Stimulated activated CD4-positive, alpha-beta T cell treated with anti-CD3 and anti-CD28 coated beads, Interleukin-12 subunit alpha, Interleukin-12 subunit beta, amount 100 ng/mL, for 24 hours (primary cell): ENCODE results near the gene TNIP3.
A peak's percentile ranks its signal among the peaks of the same experiment; 100 is the strongest.
"Not testable (repeated sequence)": the region's sequence is repeated elsewhere in the genome, so short reads cannot be mapped to it uniquely, and the experiment has no call there.

Experiments used
- DNase-seq, 2 experiments: peaks; one replicate each; pipeline ENCODE4 v3.0.0-alpha.2; 2020; ENCODE audit warnings: low read depth in 2 of 2

The TNIP3 gene

GRCh38 chr4:121164291-121164690 is at the start of gene TNIP3:
TSS of gene TNIP3 (minus strand) at chr4:121164321. CDS start at chr4:121164125, 196 bp downstream.
- DNase-seq, result no peak

GRCh38 chr4:121212806-121213205 is 48.7 kb upstream of the TNIP3 start:
- DNase-seq, result no peak

DNA sequence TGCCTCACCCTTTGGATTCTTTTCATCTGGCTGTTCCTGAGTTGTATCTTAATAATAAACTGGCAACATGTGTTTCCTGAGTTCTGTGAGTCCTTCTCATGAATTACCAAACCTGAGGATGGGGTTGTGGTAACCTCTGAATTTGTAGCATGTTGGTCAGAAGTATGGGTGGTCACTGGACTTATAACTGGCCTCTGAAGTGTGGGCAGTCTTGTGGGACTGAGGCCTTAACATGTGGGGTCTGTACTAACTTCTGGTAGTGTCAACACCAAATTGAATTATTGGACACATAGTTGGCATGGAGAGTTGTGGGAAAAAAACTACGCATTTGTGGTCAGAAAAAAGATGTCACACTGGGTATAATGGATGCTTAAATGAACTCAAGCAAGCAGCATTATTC is 45.0 kb upstream of the TNIP3 start:
- DNase-seq, result no peak

- DNase-seq, result no peak
Observed at GRCh38 chr4:121208244-121209007, 44.3 kb upstream of the TNIP3 start.

DNA sequence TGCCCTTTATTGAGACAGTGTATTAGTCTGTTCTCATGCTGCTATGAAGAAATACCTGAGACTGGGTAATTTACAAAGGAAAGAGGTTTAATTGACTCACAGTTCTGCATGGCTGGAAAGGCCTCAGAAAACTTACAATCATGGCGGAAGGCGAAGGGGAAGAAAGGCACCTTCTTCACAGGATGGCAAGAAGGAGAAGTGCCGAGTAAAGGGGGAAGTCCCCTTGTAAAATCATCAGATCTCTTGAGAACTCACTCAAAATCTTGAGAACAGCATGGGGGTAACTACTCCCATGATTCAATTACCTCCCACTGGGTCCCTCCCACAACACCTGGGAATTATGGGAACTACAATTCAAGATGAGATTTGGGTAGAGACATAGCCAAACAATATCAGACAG is 41.7 kb upstream of the TNIP3 start:
- DNase-seq, result not testable (repeated sequence)

DNA sequence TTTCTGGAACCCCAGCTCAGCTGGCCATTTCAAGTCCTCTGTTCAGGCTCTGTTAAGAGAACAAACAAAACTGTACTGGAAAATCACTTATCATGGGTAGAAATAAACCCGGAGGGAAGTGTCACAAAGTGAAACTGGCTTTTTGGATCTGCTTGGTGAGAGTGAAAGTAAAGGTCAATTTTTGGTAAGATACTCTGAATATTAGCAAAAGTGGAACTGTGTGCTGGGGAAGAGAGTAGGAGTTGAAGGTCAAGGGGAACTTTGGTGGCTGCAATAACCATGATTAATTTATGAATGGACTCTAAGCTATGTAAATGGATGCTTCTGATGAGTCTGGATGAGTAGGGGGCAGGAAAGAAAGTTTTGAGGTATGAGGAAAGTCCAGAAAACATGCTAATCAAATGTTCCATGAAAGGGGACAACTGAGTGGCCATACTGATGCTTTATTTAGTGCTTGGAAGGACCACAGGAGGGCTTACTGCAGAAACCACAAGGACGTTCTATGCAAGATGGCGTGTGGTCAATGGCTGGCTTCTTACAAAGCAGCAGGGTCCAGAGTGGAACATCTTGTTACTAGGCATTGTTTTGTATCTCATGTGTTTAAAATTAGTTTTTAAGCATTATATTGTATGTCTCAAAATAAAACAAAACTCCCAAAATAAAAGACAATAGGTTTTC is 36.8 kb upstream of the TNIP3 start:
- DNase-seq, result no peak

GRCh38 chr4:121199742-121200561 is 35.8 kb upstream of the TNIP3 start:
- DNase-seq, result no peak

DNA sequence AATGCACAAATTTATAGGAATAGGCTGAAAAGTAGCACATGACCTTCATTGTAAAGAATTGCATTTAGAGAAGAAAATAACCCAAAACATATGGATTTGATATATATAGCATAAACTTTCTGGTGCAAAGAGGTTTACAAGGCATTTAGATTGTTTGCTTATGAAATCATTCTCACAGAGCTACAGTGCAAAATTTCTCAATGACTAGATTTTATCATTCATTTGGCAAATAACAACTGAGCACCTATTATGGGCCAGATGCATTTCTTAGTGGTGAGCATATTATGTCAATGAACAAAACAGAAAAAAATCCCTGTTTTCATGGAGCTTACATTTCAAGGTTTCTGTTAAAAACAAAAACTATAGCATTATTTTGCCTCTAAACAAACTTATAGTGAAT is 34.1 kb upstream of the TNIP3 start:
- DNase-seq, result no peak

GRCh38 chr4:121195649-121196048 is 31.5 kb upstream of the TNIP3 start:
- no peak for DNase-seq

DNA sequence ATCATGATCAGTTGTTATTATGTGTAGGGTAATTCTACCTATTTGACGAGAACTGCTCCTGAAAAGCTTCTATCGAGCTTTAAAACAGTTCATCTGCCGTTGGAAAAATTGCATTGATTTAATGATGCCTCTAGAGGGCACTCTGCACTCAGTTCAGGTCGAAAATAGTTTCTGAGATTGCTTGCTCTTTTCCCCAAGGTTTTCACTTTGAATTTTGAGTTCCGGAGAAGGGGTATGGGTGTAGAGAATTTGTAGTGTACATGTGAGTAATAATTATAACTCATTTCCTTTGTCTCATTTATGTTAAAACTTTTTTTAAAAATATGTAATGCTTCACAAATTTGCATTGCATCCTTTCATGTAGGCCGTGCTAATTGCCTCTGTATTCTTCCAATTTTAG is 28.4 kb upstream of the TNIP3 start:
- DNase-seq, result no peak

GRCh38 chr4:121192013-121192412 is 27.9 kb upstream of the TNIP3 start:
- DNase-seq, result no peak

DNA sequence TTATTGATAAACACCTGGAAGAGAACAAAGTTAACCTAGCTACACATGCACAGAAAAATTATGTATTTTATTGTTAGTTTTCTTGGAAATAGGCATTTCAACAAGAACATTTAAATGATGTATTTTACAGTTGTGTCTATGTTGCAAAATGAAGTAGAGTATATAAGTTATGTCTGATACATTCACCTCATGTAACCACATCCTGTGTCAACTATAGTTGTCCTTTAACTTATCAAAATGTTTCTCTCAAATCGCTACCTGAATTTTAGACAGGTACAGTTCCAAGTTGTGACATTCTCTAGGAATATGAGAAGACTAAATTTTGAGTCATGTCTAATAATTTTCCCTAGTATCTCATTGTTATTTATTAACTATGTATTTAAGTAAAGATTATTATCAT is 27.2 kb upstream of the TNIP3 start:
- DNase-seq, result no peak

GRCh38 chr4:121190389-121190788 is 26.3 kb upstream of the TNIP3 start:
- DNase-seq, result no peak

DNA sequence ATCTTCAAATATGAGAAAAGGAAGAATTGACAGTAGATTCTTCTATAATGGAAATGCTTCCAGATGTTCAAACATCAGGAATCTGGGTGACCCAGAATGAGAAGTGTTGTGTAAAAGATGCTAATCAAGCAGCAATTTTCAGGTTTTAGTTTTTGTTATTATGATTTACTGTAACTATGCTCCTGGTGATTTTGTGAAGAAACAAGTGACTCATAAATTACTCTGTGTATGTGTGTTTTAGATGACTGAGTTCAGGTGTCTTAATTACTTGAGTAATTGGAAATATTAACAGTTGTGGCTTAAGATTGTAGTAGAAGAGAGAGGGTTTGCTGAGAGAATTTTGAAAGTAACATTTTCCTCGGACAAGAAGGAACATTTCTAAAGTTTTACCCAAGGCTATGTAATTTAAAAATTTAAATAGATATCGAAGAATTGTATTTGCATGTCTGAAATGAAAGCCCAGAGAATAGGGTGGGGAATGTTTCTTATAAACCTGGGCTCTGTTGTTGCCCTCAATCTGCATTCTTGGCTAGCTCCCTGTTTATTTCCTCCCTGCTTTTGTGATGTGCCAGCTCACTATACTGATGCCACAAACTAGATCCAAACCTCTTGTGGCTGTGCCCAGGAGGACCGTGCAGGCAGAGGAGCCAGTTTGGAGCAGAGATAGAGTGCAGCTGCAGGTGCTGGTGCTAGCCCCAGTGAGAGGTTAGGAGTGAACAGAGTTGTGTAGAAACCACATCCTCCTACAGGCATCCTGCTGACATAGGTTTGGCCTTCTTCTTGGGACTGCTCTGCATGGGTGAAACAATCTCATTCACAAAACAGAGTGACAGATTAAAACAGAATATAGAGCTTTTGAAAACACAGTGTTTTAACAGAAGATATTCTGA is 25.4 kb upstream of the TNIP3 start:
- peak in 1 of 2 experiments; percentile 9 for DNase-seq

DNA sequence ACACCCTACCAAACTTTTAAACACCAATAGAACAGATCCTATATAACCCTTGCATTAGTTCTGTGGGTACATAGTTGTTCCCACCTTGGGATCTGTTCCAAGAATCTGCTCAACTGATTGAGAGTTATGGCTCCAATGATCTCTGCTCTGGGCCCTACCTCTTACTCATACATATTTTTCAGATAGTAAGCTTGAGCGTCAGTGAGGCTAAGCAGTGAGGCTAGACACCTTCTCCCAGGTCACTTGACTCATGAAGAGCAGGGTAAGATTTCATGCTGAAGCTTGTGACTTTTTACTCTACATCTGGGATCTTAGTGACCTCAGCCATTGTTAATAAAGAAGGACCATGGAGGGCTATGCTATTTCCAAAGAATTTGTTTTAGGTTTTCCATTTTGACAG is 23.1 kb upstream of the TNIP3 start:
- no peak for DNase-seq

DNA sequence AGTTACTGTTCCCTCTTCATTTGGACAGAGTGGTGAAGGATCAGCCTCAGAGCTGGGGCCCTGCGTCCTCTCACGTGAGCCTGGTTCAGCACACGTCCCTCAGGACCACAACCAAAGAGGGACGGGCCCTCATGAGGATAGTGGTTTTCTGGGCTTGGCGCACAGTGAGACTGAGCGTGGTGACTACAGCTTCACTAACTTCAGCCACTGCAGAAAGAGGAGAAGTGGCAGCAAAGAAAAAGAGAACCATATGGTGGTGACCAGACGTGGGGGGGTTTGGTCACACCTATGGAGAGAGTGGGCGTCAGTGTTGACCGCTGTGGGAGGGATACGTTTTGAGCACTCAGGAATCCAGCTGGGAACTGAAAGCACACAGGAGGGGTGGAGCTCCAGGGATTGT is 21.8 kb upstream of the TNIP3 start:
- DNase-seq, result no peak

GRCh38 chr4:121183989-121184388 is 19.9 kb upstream of the TNIP3 start:
- DNase-seq, result no peak

DNA sequence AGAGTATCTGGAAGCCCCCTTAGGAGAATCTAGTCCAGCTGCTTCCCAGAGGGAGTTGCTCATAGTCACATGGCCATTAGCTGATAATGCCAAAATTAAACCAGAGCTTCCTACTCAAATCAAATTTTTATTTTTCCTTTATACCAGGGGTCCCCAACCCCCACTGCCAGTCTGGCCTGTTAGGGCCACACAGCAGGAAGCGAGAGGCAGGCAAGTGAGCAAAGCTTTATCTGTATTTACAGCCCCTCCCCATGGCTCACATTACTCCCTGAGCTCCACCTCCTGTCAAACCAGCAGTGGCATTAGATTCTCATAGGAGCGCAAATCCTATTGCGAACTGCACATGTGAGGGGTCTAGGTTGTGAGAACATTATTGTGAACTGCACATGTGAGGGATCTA is 19.2 kb upstream of the TNIP3 start:
- no peak for DNase-seq

GRCh38 chr4:121182296-121182695 is 18.2 kb upstream of the TNIP3 start:
- no peak for DNase-seq

- no peak for DNase-seq
Observed at GRCh38 chr4:121181493-121181892, 17.4 kb upstream of the TNIP3 start.

DNA sequence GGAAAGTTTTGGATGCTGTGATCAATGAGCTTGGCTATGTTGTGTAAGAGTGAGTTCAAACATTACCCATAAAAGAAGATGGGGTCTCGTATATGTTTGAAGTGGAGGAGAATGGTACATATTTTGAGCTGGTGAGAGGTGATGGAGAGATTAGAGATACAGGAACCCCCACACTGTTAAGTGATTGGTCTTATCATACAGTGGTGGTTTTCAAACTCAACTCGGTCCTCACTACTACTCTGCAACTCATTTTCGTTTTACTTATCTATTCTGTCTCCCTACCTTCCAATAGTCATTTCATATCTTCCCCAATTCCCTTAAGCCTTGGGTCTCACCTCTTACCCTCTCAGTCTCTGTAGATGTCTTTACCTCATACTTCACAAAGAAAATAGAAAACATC is 16.4 kb upstream of the TNIP3 start:
- no peak for DNase-seq
